ENCODE data around the gene FKBP2.

Gene FKBP2

GRCh38 chr11:64211181-64211872 is 29.6 kb upstream of the FKBP2 start:
- no peak overlapping the region for H3K4me2 ChIP-seq (ENCODE audit: low read depth, low read length, poor library complexity, severe bottlenecking)
- peaks cover 12% of the 10 kb centered on the region for H4K20me1 ChIP-seq (ENCODE audit: insufficient read depth, low read length, poor library complexity, severe bottlenecking)
- TF ChIP-seq CTCF (conservative IDR thresholded peaks at IDR 0.05; ENCODE audit: low read length) (no peak), EZH2phosphoT487 (IDR thresholded peaks at IDR 0.05; ENCODE audit: borderline replicate concordance) (no peak)
- no peak overlapping the region for H3K4me3 ChIP-seq (ENCODE audit: low read length, poor library complexity, severe bottlenecking)
- peaks cover under 1% of the 10 kb centered on the region; the same call in 1 of the 2 replicates for H3F3A ChIP-seq (ENCODE audit: low read depth)
- no peaks in the 10 kb centered on the region for H3K27me3 ChIP-seq (ENCODE audit: insufficient read depth, low read length, poor library complexity, severe bottlenecking)
- H3K9me3 ChIP-seq (ENCODE audit: insufficient read depth, low read depth, low read length), result no peaks in the 10 kb centered on the region
- H2AFZ ChIP-seq (ENCODE audit: low read length), result no peak overlapping the region
- H3K36me3 ChIP-seq (ENCODE audit: insufficient read depth, low read length), result peaks cover 10% of the 10 kb centered on the region; the same call in 1 of the 2 replicates
- H3K79me2 ChIP-seq (ENCODE audit: insufficient read depth, low read length), result peaks cover 31% of the 10 kb centered on the region
- no peak overlapping the region for H3K9ac ChIP-seq (ENCODE audit: low read depth, low read length, poor library complexity, severe bottlenecking)
- H3K9me2 ChIP-seq (replicated peaks; ENCODE audit: low read depth, low read length), result no peaks in the 10 kb centered on the region
- peaks cover 14% of the 10 kb centered on the region for H3K4me1 ChIP-seq (ENCODE audit: insufficient read depth, low read length, poor library complexity, severe bottlenecking)

GRCh38 chr11:64216879-64217278 is 24.0 kb upstream of the FKBP2 start:
- TF ChIP-seq CTCF (conservative IDR thresholded peaks at IDR 0.05; ENCODE audit: low read length) (peak; percentile 54), EZH2phosphoT487 (IDR thresholded peaks at IDR 0.05; ENCODE audit: borderline replicate concordance) (no peak)
- peaks cover 26% of the 10 kb centered on the region; the same call in 1 of the 2 replicates for H3K36me3 ChIP-seq (ENCODE audit: insufficient read depth, low read length)
- H3F3A ChIP-seq (ENCODE audit: low read depth), result no peaks in the 10 kb centered on the region; the same call in 1 of the 2 replicates
- no peaks in the 10 kb centered on the region for H4K20me1 ChIP-seq (ENCODE audit: insufficient read depth, low read length, poor library complexity, severe bottlenecking)
- no peak overlapping the region for H3K9ac ChIP-seq (ENCODE audit: low read depth, low read length, poor library complexity, severe bottlenecking)
- no peaks in the 10 kb centered on the region for H3K27me3 ChIP-seq (ENCODE audit: insufficient read depth, low read length, poor library complexity, severe bottlenecking)
- no peaks in the 10 kb centered on the region for H3K9me3 ChIP-seq (ENCODE audit: insufficient read depth, low read depth, low read length)
- no peak overlapping the region for H3K4me3 ChIP-seq (ENCODE audit: low read length, poor library complexity, severe bottlenecking)
- H3K4me2 ChIP-seq (ENCODE audit: low read depth, low read length, poor library complexity, severe bottlenecking), result no peak overlapping the region
- H3K9me2 ChIP-seq (replicated peaks; ENCODE audit: low read depth, low read length), result no peaks in the 10 kb centered on the region
- H3K79me2 ChIP-seq (ENCODE audit: insufficient read depth, low read length), result no peaks in the 10 kb centered on the region
- no peaks in the 10 kb centered on the region for H3K4me1 ChIP-seq (ENCODE audit: insufficient read depth, low read length, poor library complexity, severe bottlenecking)
- H2AFZ ChIP-seq (ENCODE audit: low read length), result no peak overlapping the region

GRCh38 chr11:64218628-64219353 is 22.1 kb upstream of the FKBP2 start:
- H4K20me1 ChIP-seq (ENCODE audit: insufficient read depth, low read length, poor library complexity, severe bottlenecking), result no peaks in the 10 kb centered on the region
- H3K79me2 ChIP-seq (ENCODE audit: insufficient read depth, low read length), result no peaks in the 10 kb centered on the region
- no peak overlapping the region for H3K9ac ChIP-seq (ENCODE audit: low read depth, low read length, poor library complexity, severe bottlenecking)
- no peaks in the 10 kb centered on the region for H3K9me2 ChIP-seq (replicated peaks; ENCODE audit: low read depth, low read length)
- no peak overlapping the region for H2AFZ ChIP-seq (ENCODE audit: low read length)
- H3K4me3 ChIP-seq (ENCODE audit: low read length, poor library complexity, severe bottlenecking), result no peak overlapping the region
- H3K36me3 ChIP-seq (ENCODE audit: insufficient read depth, low read length), result peaks cover 27% of the 10 kb centered on the region; the same call in 1 of the 2 replicates
- H3F3A ChIP-seq (ENCODE audit: low read depth), result no peaks in the 10 kb centered on the region
- no peaks in the 10 kb centered on the region for H3K27me3 ChIP-seq (ENCODE audit: insufficient read depth, low read length, poor library complexity, severe bottlenecking)
- no peaks in the 10 kb centered on the region for H3K4me1 ChIP-seq (ENCODE audit: insufficient read depth, low read length, poor library complexity, severe bottlenecking)
- TF ChIP-seq CTCF (conservative IDR thresholded peaks at IDR 0.05; ENCODE audit: low read length) (no peak), EZH2phosphoT487 (IDR thresholded peaks at IDR 0.05; ENCODE audit: borderline replicate concordance) (no peak)
- no peaks in the 10 kb centered on the region for H3K9me3 ChIP-seq (ENCODE audit: insufficient read depth, low read depth, low read length)
- H3K4me2 ChIP-seq (ENCODE audit: low read depth, low read length, poor library complexity, severe bottlenecking), result no peak overlapping the region
